Gastroesophageal sphincter (tissue), 3 donors: ENCODE measurements around the gene PDE4B.

Experiments
- CTCF ChIP-seq, 4 experiments: fragments of 200-600 bp in 2 of 4; fragments of 450-650 bp in 2 of 4; sonication (generic) in 1 of 4; IDR thresholded peaks; one replicate each; pipeline ENCODE4 v1.5.1; 2017 to 2019; ENCODE audit warnings: antibody characterized with exemption in 4 of 4, mild to moderate bottlenecking in 2 of 4, moderate library complexity in 2 of 4
- EP300 ChIP-seq: sonication (generic); formaldehyde crosslinking; IDR thresholded peaks from one replicate; pipeline ENCODE4 v1.6.1; 2017; ENCODE audit warnings: antibody characterized with exemption, mild to moderate bottlenecking
- POLR2A ChIP-seq, 2 donors: fragments of 450-650 bp; IDR thresholded peaks; one replicate each; pipeline ENCODE4 v1.6.1; 2017; ENCODE audit warnings: antibody characterized with exemption in 2 of 2, mild to moderate bottlenecking in 2 of 2, moderate library complexity in 1 of 2
- POLR2AphosphoS5 ChIP-seq: sonication (generic); formaldehyde crosslinking; IDR thresholded peaks from one replicate; pipeline ENCODE4 v1.6.1; 2017; ENCODE audit warnings: antibody characterized with exemption

- TF ChIP-seq CTCF (IDR thresholded peaks at IDR 0.05) (no peak), EP300 (no peak), POLR2A (IDR thresholded peaks at IDR 0.05) (no peak), POLR2AphosphoS5 (no peak)
Measured at GRCh38 chr1:66374561-66375111, 581.9 kb downstream of the PDE4B start.
